Activated CD4-positive, alpha-beta memory T cell treated with anti-CD3 and anti-CD28 coated beads for 36 hours (primary cell): ENCODE measurements around the gene GPR180. TPM values are rescaled to one million over a fixed set of nuclear protein-coding genes. Genes with fewer than 3 reads are reported as not detected.
"Not testable (repeated sequence)": the region's sequence is repeated elsewhere in the genome, so short reads cannot be mapped to it uniquely, and the experiment has no call there.

ENCODE experiments used
- CTCF ChIA-PET: fragments of 350-600 bp; sonication (Branson Sonifier 250); formaldehyde crosslinking; loops from one replicate; lab custom pipeline; 2021; ENCODE audit warnings: antibody characterized with exemption, inconsistent platforms; lab: Charles Lee
- POLR2A ChIA-PET: fragments of 350-600 bp; sonication (Branson Sonifier 250); formaldehyde crosslinking; loops from one replicate; lab custom pipeline; 2021; ENCODE audit warnings: antibody characterized with exemption; lab: Charles Lee
- DNase-seq: peaks from one replicate; pipeline ENCODE4 v3.0.0-alpha.2; 2020
- H3K27ac Mint-ChIP-seq: one replicate; pipeline ENCODE4 v1.8.0; 2021; ENCODE audit warnings: mixed read lengths
- H3K27me3 Mint-ChIP-seq: one replicate; pipeline ENCODE4 v1.8.0; 2021; ENCODE audit warnings: mixed read lengths
- H3K36me3 Mint-ChIP-seq: one replicate; pipeline ENCODE4 v1.8.0; 2021; ENCODE audit warnings: mixed read lengths
- H3K4me1 Mint-ChIP-seq: one replicate; pipeline ENCODE4 v1.8.0; 2021; ENCODE audit warnings: low read depth, mixed read lengths
- H3K4me3 Mint-ChIP-seq: one replicate; pipeline ENCODE4 v1.8.0; 2021; ENCODE audit warnings: mild to moderate bottlenecking, mixed read lengths
- H3K9me3 Mint-ChIP-seq: one replicate; pipeline ENCODE4 v1.8.0; 2021; ENCODE audit warnings: mixed read lengths
- intact Hi-C: fragments of 100-400 bp; cut with micrococcal nuclease; formaldehyde crosslinking; loops from one replicate; pipeline ENCODE4 v1.15.1; 2023
- total RNA-seq, 2 experiments: library from RNA; stranded (reverse); gene quantifications; one replicate each; pipeline ENCODE4 v1.2.3, GENCODE V29; 2021

Gene GPR180
- total RNA-seq, 2 experiments from 2014 or later = 9.1 to 9.7 TPM

- Mint-ChIP-seq H3K4me3 (no peak overlapping the region), H3K27ac (no peak overlapping the region), H3K4me1 (no peaks in the 10 kb centered on the region), H3K27me3 (no peaks in the 10 kb centered on the region), H3K9me3 (no peaks in the 10 kb centered on the region), H3K36me3 (peaks cover 41% of the 10 kb centered on the region)
- ChIA-PET CTCF (no interaction called here), POLR2A (no interaction called here)
- intact Hi-C loops = loop anchor here (5.0 kb wide), 1 partner anchor 35 kb away; no protein-coding TSS in a partner anchor
- DNase-seq = no peak
Observed at GRCh38 chr13:94622344-94622743, 20.7 kb downstream of the GPR180 start.

- H3K4me1 Mint-ChIP-seq = no peaks in the 10 kb centered on the region
- POLR2A ChIA-PET = interaction anchor here (0.7 kb wide), 1 partner anchor 40 kb away, joined by 3 read pairs; no protein-coding TSS in a partner anchor
- H3K27ac Mint-ChIP-seq = no peak overlapping the region
- intact Hi-C loops = loop anchor here (5.0 kb wide), 1 partner anchor 34 kb away; no protein-coding TSS in a partner anchor
- no peak overlapping the region for H3K4me3 Mint-ChIP-seq
- no peaks in the 10 kb centered on the region for H3K9me3 Mint-ChIP-seq
- no peaks in the 10 kb centered on the region for H3K27me3 Mint-ChIP-seq
- H3K36me3 Mint-ChIP-seq = peaks cover 45% of the 10 kb centered on the region
- DNase-seq = no peak
- CTCF ChIA-PET = no interaction called here
Observed at GRCh38 chr13:94623316-94623715, 21.7 kb downstream of the GPR180 start.

DNA sequence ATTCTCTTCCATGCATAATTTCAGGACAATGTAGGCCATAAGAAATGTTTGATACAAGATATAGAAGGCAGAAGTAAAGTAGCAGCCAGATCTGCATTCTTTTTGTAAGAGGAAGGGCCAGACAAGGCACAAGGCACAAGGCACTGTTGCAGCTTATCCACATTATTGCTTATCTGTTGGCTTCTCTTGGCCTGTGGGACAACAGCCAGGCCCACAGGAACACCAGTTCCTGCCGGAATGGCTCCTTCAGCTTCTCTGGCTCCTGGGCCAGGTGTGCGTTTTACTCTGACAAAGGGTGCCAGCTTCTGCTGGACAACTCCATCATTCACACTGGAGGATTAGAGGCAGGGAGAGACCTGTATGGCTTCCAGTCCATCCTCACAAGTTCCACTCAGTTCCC lies 29.2 kb downstream of the GPR180 start:
- no peak for DNase-seq
- H3K36me3 Mint-ChIP-seq = peaks cover 43% of the 10 kb centered on the region
- ChIA-PET CTCF (interaction anchor here (1.1 kb wide), 1 partner anchor 10 kb away, joined by 4 read pairs; no protein-coding TSS in a partner anchor), POLR2A (no interaction called here)
- no peaks in the 10 kb centered on the region for H3K27me3 Mint-ChIP-seq
- no peaks in the 10 kb centered on the region for H3K9me3 Mint-ChIP-seq
- H3K4me3 Mint-ChIP-seq = no peak overlapping the region
- intact Hi-C loops = no loop called here
- peaks cover under 1% of the 10 kb centered on the region for H3K4me1 Mint-ChIP-seq
- H3K27ac Mint-ChIP-seq = no peak overlapping the region

DNA sequence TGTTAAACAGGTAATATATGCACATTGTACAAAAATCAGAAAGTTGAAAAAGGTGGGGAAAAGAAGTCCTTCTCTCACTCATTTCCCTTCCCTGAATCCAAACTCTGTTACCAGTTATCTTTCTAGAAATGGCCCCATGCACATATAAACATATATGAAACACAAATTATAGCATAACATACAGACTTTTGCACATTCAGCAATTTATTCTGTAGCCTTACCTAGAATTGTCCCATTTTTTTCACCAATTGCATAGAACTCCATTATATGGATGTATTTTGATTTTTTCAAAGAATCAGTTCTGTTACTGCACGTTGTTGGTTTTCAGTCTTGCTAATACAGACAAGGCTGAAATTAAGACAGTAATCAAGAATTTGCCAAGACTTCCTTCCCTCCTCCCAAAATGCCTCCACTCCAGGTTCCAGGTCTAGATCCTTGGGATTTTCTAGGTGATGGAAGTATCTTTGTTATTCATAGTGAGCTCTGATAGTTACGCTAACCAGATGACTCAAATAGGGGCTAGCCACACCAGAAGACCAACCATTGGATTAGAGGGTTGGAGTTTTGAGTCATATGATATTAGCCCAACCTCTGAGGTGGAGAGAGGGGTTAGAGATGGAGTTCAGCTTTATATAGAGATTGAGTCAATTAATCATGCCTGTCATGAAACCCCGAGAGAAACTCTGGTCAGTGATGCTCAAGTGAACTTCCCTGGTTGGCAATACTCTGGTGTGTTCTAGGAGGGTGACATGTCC lies 30.7 kb downstream of the GPR180 start:
- Mint-ChIP-seq H3K4me3 (no peak overlapping the region), H3K27ac (no peak overlapping the region), H3K4me1 (peaks cover 6% of the 10 kb centered on the region), H3K36me3 (peaks cover 37% of the 10 kb centered on the region), H3K9me3 (peaks cover 3% of the 10 kb centered on the region), H3K27me3 (no peaks in the 10 kb centered on the region)
- ChIA-PET POLR2A (no interaction called here), CTCF (no interaction called here)
- DNase-seq = no peak
- intact Hi-C loops = no loop called here

DNA sequence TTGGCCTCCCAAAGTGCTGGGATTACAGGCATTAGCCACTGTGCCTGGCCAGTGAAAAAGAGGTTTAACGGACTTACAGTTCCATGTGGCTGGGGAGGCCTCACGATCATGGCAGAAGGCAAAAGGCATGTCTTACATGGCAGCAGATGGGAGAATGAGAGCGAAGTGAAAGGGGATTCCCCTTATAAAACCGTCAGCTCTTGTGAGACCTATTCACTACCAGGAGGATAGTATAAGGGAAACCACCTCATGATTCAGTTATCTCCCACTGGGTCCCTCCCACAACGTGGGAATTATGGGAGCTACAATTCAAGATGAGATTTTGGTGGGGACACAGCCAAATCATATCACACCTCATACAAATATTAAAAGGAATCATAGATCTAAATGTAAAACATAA lies 34.4 kb downstream of the GPR180 start:
- H3K9me3 Mint-ChIP-seq, H3K27ac Mint-ChIP-seq, POLR2A ChIA-PET, DNase-seq, H3K27me3 Mint-ChIP-seq, H3K4me1 Mint-ChIP-seq, CTCF ChIA-PET, H3K4me3 Mint-ChIP-seq: not testable (repeated sequence)
- intact Hi-C loops = loop anchor here (1.0 kb wide), 1 partner anchor 20 kb away; no protein-coding TSS in a partner anchor
- peaks cover 19% of the 10 kb centered on the region for H3K36me3 Mint-ChIP-seq

- DNase-seq = no peak
- intact Hi-C loops = loop anchor here (1.0 kb wide), 1 partner anchor 19 kb away; no protein-coding TSS in a partner anchor
- ChIA-PET CTCF (no interaction called here), POLR2A (no interaction called here)
- H3K27me3 Mint-ChIP-seq = no peaks in the 10 kb centered on the region
- peaks cover 6% of the 10 kb centered on the region for H3K9me3 Mint-ChIP-seq
- no peak overlapping the region for H3K27ac Mint-ChIP-seq
- peaks cover 6% of the 10 kb centered on the region for H3K4me1 Mint-ChIP-seq
- no peak overlapping the region for H3K4me3 Mint-ChIP-seq
- peaks cover 11% of the 10 kb centered on the region for H3K36me3 Mint-ChIP-seq
Observed at GRCh38 chr13:94636942-94637578, 35.4 kb downstream of the GPR180 start.

- CTCF ChIA-PET, POLR2A ChIA-PET, H3K27me3 Mint-ChIP-seq, H3K36me3 Mint-ChIP-seq, H3K27ac Mint-ChIP-seq, intact Hi-C loops, H3K4me3 Mint-ChIP-seq, H3K4me1 Mint-ChIP-seq, H3K9me3 Mint-ChIP-seq, DNase-seq: not testable (repeated sequence)
Observed at GRCh38 chr13:94637677-94638076, 36.0 kb downstream of the GPR180 start.

GRCh38 chr13:94640721-94641120 lies 39.1 kb downstream of the GPR180 start:
- Mint-ChIP-seq H3K4me1 (peaks cover 6% of the 10 kb centered on the region), H3K4me3 (no peak overlapping the region), H3K9me3 (peaks cover 6% of the 10 kb centered on the region), H3K27ac (no peak overlapping the region), H3K27me3 (peaks cover 2% of the 10 kb centered on the region), H3K36me3 (no peaks in the 10 kb centered on the region)
- no peak for DNase-seq
- intact Hi-C loops = no loop called here
- ChIA-PET POLR2A (no interaction called here), CTCF (no interaction called here)

DNA sequence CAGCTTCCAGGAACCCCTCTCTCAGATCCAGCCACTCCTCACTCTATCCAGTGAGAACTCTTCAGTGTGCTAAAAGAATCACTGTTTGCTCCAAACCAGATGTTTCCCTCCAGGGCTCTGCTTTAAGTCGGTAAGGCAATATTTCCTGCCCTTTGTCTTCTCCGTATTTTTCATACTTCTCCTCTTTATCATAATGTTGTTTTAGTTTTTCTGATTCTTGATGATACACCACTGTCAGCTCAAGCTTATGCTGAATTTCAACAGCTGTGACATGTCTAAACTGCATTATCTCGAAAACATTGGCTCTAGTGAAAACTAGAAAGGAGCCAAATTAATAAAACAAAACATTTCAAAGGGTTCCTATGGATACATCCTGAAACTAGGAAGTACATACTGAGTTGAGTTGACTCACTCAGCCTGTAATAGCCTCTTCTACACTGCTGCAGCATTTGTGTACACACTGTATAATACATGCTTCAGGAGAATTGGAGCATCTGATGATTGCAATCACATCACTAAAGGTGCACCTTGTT lies 39.8 kb downstream of the GPR180 start:
- DNase-seq = no peak
- no peak overlapping the region for H3K4me3 Mint-ChIP-seq
- intact Hi-C loops = no loop called here
- H3K9me3 Mint-ChIP-seq = peaks cover 6% of the 10 kb centered on the region
- ChIA-PET POLR2A (no interaction called here), CTCF (no interaction called here)
- no peaks in the 10 kb centered on the region for H3K36me3 Mint-ChIP-seq
- H3K27me3 Mint-ChIP-seq = peaks cover 2% of the 10 kb centered on the region
- no peaks in the 10 kb centered on the region for H3K4me1 Mint-ChIP-seq
- H3K27ac Mint-ChIP-seq = no peak overlapping the region

DNA sequence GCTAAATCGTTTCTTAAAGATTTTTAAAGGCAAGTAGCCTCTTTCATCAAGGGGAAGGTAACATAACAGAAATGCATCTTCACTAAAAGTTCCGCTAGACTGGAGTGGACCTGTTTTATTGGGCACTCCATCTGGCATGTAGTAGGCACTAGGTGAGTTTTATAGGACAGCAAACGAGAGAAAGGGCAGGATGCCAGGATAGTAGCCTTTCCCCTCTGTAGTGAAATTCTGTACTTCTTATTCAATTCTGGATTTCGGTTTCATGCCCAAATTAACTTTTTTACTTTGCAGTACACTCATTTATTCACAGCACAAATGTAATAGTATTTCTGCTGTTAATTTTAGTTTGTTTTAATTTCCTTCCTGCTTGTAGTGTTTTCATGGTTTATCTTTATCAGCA lies 45.2 kb downstream of the GPR180 start:
- DNase-seq = no peak
- Mint-ChIP-seq H3K4me3 (no peak overlapping the region), H3K27me3 (peaks cover 2% of the 10 kb centered on the region), H3K4me1 (no peaks in the 10 kb centered on the region), H3K27ac (no peak overlapping the region), H3K36me3 (no peaks in the 10 kb centered on the region), H3K9me3 (no peaks in the 10 kb centered on the region)
- intact Hi-C loops = no loop called here
- CTCF ChIA-PET = no interaction called here
- POLR2A ChIA-PET = no interaction called here

- Mint-ChIP-seq H3K36me3 (no peaks in the 10 kb centered on the region), H3K4me3 (no peak overlapping the region), H3K27ac (no peak overlapping the region), H3K27me3 (peaks cover 9% of the 10 kb centered on the region), H3K4me1 (peaks cover 22% of the 10 kb centered on the region), H3K9me3 (no peaks in the 10 kb centered on the region)
- POLR2A ChIA-PET = no interaction called here
- no peak for DNase-seq
- CTCF ChIA-PET = interaction anchor here (1.9 kb wide), 1 partner anchor 18 kb away, joined by 7 read pairs; no protein-coding TSS in a partner anchor
- intact Hi-C loops = loop anchor here (1.0 to 10.0 kb wide), 5 partner anchors 20 to 499 kb away; partner anchors contain the start of gene GPR180
Observed at GRCh38 chr13:94656176-94656575, 54.5 kb downstream of the GPR180 start.

DNA sequence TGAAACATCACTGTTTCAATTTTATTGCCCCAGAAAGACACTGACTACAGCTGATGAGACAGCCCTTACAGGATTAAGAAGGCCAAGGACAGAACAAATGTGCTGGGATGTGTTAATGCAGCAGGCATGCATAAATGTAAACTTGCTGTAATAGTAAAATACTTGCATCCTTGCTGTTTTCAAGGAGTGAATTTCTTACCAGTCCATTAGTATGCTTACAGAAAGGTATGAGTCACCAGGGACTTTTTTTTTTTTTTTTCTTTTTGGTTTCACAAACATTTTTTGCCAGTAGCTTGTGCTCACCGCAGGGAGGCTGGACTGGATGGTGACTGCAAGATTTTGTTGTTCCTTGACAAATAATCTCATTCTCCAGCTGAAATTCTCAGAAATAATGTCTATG lies 55.1 kb downstream of the GPR180 start:
- H3K9me3 Mint-ChIP-seq = no peaks in the 10 kb centered on the region
- H3K4me1 Mint-ChIP-seq = peaks cover 22% of the 10 kb centered on the region
- intact Hi-C loops = loop anchor here (1.0 to 10.0 kb wide), 7 partner anchors 11 to 498 kb away; partner anchors contain the start of gene GPR180
- DNase-seq = peak; percentile 56
- no peak overlapping the region for H3K4me3 Mint-ChIP-seq
- H3K27me3 Mint-ChIP-seq = peaks cover 11% of the 10 kb centered on the region
- peak overlapping the region; percentile 61 for H3K27ac Mint-ChIP-seq
- H3K36me3 Mint-ChIP-seq = no peaks in the 10 kb centered on the region
- CTCF ChIA-PET = interaction anchor here (1.9 kb wide), 1 partner anchor 18 kb away, joined by 7 read pairs; no protein-coding TSS in a partner anchor
- POLR2A ChIA-PET = interaction anchor here (0.7 to 1.2 kb wide), 2 partner anchors 11 to 111 kb away, joined by 4 read pairs; no protein-coding TSS in a partner anchor
